GM19043 (cell line): ENCODE results near the gene EMC1.
"Not testable (repeated sequence)": the region's sequence is repeated elsewhere in the genome, so short reads cannot be mapped to it uniquely, and the experiment has no call there.

ENCODE experiments used
- ATAC-seq: cut with Tn5 transposase; IDR thresholded peaks from one replicate; pipeline ENCODE4 v1.9.1; 2021; ENCODE audit warnings: low read depth; ENCODE audit not compliant: unreplicated experiment

EMC1 gene

GRCh38 chr1:19197845-19198244 is 53.5 kb downstream of the EMC1 start:
- ATAC-seq = no peak

GRCh38 chr1:19196331-19196730 is 55.0 kb downstream of the EMC1 start:
- ATAC-seq = no peak

GRCh38 chr1:19193004-19193403 is 58.3 kb downstream of the EMC1 start:
- ATAC-seq = no peak

- no peak for ATAC-seq
These were observed 59.5 kb downstream of the EMC1 start for GRCh38 chr1:19191811-19192210.

- no peak for ATAC-seq
These were observed 60.9 kb downstream of the EMC1 start for GRCh38 chr1:19190468-19190867.

GRCh38 chr1:19189270-19189669 is 62.1 kb downstream of the EMC1 start:
- ATAC-seq = no peak

- ATAC-seq = no peak
These were observed 63.5 kb downstream of the EMC1 start for GRCh38 chr1:19187852-19188251.

- no peak for ATAC-seq
These were observed 65.3 kb downstream of the EMC1 start for GRCh38 chr1:19186001-19186400.

GRCh38 chr1:19182223-19182622 is 69.1 kb downstream of the EMC1 start:
- no peak for ATAC-seq

- not testable (repeated sequence) for ATAC-seq
These were observed 71.1 kb downstream of the EMC1 start for GRCh38 chr1:19180265-19180657.

- no peak for ATAC-seq
These were observed 71.6 kb downstream of the EMC1 start for GRCh38 chr1:19179597-19180264.

- no peak for ATAC-seq
These were observed 72.5 kb downstream of the EMC1 start for GRCh38 chr1:19178734-19179398.

- ATAC-seq = no peak
These were observed 73.5 kb downstream of the EMC1 start for GRCh38 chr1:19177811-19178210.

- ATAC-seq = peak; percentile 51
These were observed 81.7 kb downstream of the EMC1 start for GRCh38 chr1:19169642-19170041.

- no peak for ATAC-seq
These were observed 84.2 kb downstream of the EMC1 start for GRCh38 chr1:19167140-19167539.

- ATAC-seq = no peak
These were observed 85.3 kb downstream of the EMC1 start for GRCh38 chr1:19166066-19166465.
